Measurements from ENCODE around the gene DNMT1. TPM values are rescaled to one million over a fixed set of nuclear protein-coding genes. Genes with fewer than 3 reads are reported as not detected.

DNMT1 gene
- polyA plus RNA-seq, 1 of the 3 experiments (the other 2 are of a cell fraction), result 58.3 TPM

- Histone ChIP-seq H3K27me3 (ENCODE audit: insufficient read depth) (no peaks in the 10 kb centered on the region), H3K9me2 (no peaks in the 10 kb centered on the region), H3K79me2 (ENCODE audit: insufficient read depth) (no peaks in the 10 kb centered on the region), H3K4me2 (no peak overlapping the region), H3K4me1 (ENCODE audit: control insufficient read depth in 1 of 2, insufficient read depth in 2 of 2, low read depth in 1 of 2, low read length in 1 of 2) (no peaks in the 10 kb centered on the region), H4K20me1 (ENCODE audit: insufficient read depth) (no peaks in the 10 kb centered on the region), H3K27ac (ENCODE audit: low read depth in 2 of 2, low read length in 1 of 2) (no peak overlapping the region), H3K4me3 (ENCODE audit: low read depth in 2 of 2, low read length in 1 of 2) (no peak overlapping the region), H3K9me3 (no peaks in the 10 kb centered on the region), H2AFZ (ENCODE audit: low read depth) (no peak overlapping the region), H3K9ac (no peak overlapping the region), H3F3A (replicated peaks; ENCODE audit: insufficient read depth) (no peaks in the 10 kb centered on the region), H3K36me3 (replicated peaks in 1 of 2; ENCODE audit: control insufficient read depth in 1 of 2, insufficient read depth in 2 of 2, low read length in 1 of 2) (no peaks in the 10 kb centered on the region)
- no peak for TF ChIP-seq FOXM1 (IDR thresholded peaks at IDR 0.05; ENCODE audit: low read depth)
- no peak for TF ChIP-seq TCF12 (IDR thresholded peaks at IDR 0.05)
- ChIA-PET POLR2A (no interaction called here), CTCF (interaction anchor here (1.0 to 1.4 kb wide), 2 partner anchors 13 to 39 kb away, joined by 3 to 6 read pairs; no protein-coding TSS in a partner anchor)
- WGBS (ENCODE audit: low lambda C conversion rate), result 61% methylated on average over 2 of the region's 3 CpGs
- DNase-seq, result no peak
Observed at GRCh38 chr19:10219678-10220077, 24.9 kb upstream of the DNMT1 start.

DNA sequence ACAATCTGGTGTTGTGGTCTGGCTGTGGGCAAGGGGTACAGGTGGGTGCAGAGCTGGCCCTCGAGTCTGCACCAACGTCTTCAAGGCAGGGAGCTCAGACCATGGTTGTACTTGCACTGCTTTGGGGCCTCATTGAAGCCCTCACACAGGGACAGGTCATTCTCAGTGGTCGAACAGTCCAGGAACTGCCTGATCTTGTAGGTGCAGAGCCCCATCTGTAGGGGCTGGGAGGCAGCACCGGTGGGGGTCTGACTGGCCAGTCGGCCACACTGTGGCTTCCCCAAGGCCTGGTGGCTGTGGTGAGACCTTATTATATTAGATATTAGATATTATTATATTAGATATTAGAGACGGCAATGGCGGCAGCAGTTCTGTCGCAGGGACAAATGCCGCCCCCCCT is 22.3 kb upstream of the DNMT1 start:
- Histone ChIP-seq H3K36me3 (replicated peaks in 1 of 2; ENCODE audit: control insufficient read depth in 1 of 2, insufficient read depth in 2 of 2, low read length in 1 of 2) (no peaks in the 10 kb centered on the region), H3K4me1 (ENCODE audit: control insufficient read depth in 1 of 2, insufficient read depth in 2 of 2, low read depth in 1 of 2, low read length in 1 of 2) (no peaks in the 10 kb centered on the region), H3K79me2 (ENCODE audit: insufficient read depth) (no peaks in the 10 kb centered on the region), H3K9ac (no peak overlapping the region), H3K9me3 (no peaks in the 10 kb centered on the region), H3K27me3 (ENCODE audit: insufficient read depth) (no peaks in the 10 kb centered on the region), H3K4me3 (ENCODE audit: low read depth in 2 of 2, low read length in 1 of 2) (no peak overlapping the region), H3F3A (replicated peaks; ENCODE audit: insufficient read depth) (no peaks in the 10 kb centered on the region), H3K4me2 (no peak overlapping the region), H3K9me2 (no peaks in the 10 kb centered on the region), H3K27ac (ENCODE audit: low read depth in 2 of 2, low read length in 1 of 2) (no peak overlapping the region), H4K20me1 (ENCODE audit: insufficient read depth) (no peaks in the 10 kb centered on the region), H2AFZ (ENCODE audit: low read depth) (no peak overlapping the region)
- 66% methylated on average over 7 of the region's 9 CpGs for WGBS (ENCODE audit: low lambda C conversion rate)
- TF ChIP-seq, protein P1, sequence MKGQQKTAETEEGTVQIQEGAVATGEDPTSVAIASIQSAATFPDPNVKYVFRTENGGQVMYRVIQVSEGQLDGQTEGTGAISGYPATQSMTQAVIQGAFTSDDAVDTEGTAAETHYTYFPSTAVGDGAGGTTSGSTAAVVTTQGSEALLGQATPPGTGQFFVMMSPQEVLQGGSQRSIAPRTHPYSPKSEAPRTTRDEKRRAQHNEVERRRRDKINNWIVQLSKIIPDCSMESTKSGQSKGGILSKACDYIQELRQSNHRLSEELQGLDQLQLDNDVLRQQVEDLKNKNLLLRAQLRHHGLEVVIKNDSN (IDR thresholded peaks at IDR 0.05; ENCODE audit: borderline replicate concordance, low read depth), result no peak
- no peak for TF ChIP-seq EZH2phosphoT487 (IDR thresholded peaks at IDR 0.05; ENCODE audit: borderline replicate concordance, low read depth)
- no peak for TF ChIP-seq NFIC (IDR thresholded peaks at IDR 0.05; ENCODE audit: borderline replicate concordance)
- ChIA-PET CTCF (interaction anchor here (0.9 kb wide), 1 partner anchor 9 kb away, joined by 4 read pairs; no protein-coding TSS in a partner anchor), POLR2A (no interaction called here)
- DNase-seq, result no peak

DNA sequence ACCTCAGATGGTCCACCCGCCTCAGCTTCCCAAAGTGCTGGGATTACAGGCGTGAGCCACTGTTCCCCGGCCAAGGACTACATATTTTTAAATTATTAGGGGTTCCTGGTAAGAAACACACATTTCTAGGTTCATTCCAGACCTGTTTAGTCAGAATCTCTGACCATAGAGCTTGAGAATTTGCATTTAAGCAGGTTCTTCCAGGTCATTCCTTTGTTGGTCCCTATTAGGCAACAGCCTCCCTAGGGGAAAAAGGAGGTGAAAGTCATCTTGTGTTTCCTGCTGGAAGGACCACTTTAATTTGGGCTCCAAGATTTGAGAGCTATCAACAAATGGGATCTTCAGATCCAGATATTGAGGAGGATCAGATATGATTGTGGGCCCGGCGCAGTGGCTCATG is 20.0 kb upstream of the DNMT1 start:
- Histone ChIP-seq H3K27me3 (ENCODE audit: insufficient read depth) (no peaks in the 10 kb centered on the region), H3F3A (replicated peaks; ENCODE audit: insufficient read depth) (no peaks in the 10 kb centered on the region), H3K4me1 (ENCODE audit: control insufficient read depth in 1 of 2, insufficient read depth in 2 of 2, low read depth in 1 of 2, low read length in 1 of 2) (no peaks in the 10 kb centered on the region), H2AFZ (ENCODE audit: low read depth) (no peak overlapping the region), H3K27ac (ENCODE audit: low read depth in 2 of 2, low read length in 1 of 2) (no peak overlapping the region), H3K9ac (no peak overlapping the region), H3K4me3 (ENCODE audit: low read depth in 2 of 2, low read length in 1 of 2) (no peak overlapping the region), H3K9me3 (no peaks in the 10 kb centered on the region), H3K79me2 (ENCODE audit: insufficient read depth) (no peaks in the 10 kb centered on the region), H3K36me3 (replicated peaks in 1 of 2; ENCODE audit: control insufficient read depth in 1 of 2, insufficient read depth in 2 of 2, low read length in 1 of 2) (no peaks in the 10 kb centered on the region), H4K20me1 (ENCODE audit: insufficient read depth) (no peaks in the 10 kb centered on the region), H3K9me2 (no peaks in the 10 kb centered on the region), H3K4me2 (no peak overlapping the region)
- CTCF ChIA-PET, result interaction anchor here (1.2 kb wide), 1 partner anchor 12 kb away, joined by 4 read pairs; no protein-coding TSS in a partner anchor
- 94% methylated on average over 5 of the region's 5 CpGs for WGBS (ENCODE audit: low lambda C conversion rate)
- no peak for DNase-seq
- POLR2A ChIA-PET, result no interaction called here
- TF ChIP-seq TEAD4 (IDR thresholded peaks at IDR 0.05; ENCODE audit: borderline replicate concordance, insufficient read depth), result no peak
- no peak for TF ChIP-seq JUND (IDR thresholded peaks at IDR 0.05)
- no peak for TF ChIP-seq FOSL2 (IDR thresholded peaks at IDR 0.05; ENCODE audit: borderline replicate concordance, low read depth)
- TF ChIP-seq GABPA (IDR thresholded peaks at IDR 0.05; ENCODE audit: low read depth), result no peak
- TF ChIP-seq ZBTB33 (IDR thresholded peaks at IDR 0.05; ENCODE audit: borderline replicate concordance, low read depth), result no peak
- TF ChIP-seq CTCF (IDR thresholded peaks at IDR 0.05), result no peak
- TF ChIP-seq EZH2phosphoT487 (IDR thresholded peaks at IDR 0.05; ENCODE audit: borderline replicate concordance, low read depth), result no peak
- TF ChIP-seq, protein P2, sequence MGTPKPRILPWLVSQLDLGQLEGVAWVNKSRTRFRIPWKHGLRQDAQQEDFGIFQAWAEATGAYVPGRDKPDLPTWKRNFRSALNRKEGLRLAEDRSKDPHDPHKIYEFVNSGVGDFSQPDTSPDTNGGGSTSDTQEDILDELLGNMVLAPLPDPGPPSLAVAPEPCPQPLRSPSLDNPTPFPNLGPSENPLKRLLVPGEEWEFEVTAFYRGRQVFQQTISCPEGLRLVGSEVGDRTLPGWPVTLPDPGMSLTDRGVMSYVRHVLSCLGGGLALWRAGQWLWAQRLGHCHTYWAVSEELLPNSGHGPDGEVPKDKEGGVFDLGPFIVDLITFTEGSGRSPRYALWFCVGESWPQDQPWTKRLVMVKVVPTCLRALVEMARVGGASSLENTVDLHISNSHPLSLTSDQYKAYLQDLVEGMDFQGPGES (IDR thresholded peaks at IDR 0.05; ENCODE audit: low read depth, low read length), result no peak

All from SK-N-SH (cell line).